Fibroblast of the aortic adventitia (primary cell): ENCODE measurements around the gene PSMB3. TPM values are rescaled to one million over a fixed set of nuclear protein-coding genes. Genes with fewer than 3 reads are reported as not detected.

Experiments
- DNase-seq: peaks from one replicate; pipeline ENCODE4 v3.0.0-alpha.2; 2010; ENCODE audit warnings: low read depth
- H3K4me3 ChIP-seq: 2 replicates; pipeline ENCODE4 v1.5.1; 2011; ENCODE audit warnings: low read depth, mild to moderate bottlenecking, control low read depth, low read length, moderate library complexity
- CTCF ChIP-seq: IDR thresholded peaks from 2 replicates; pipeline ENCODE4 v1.5.1; 2011; ENCODE audit warnings: mild to moderate bottlenecking, low read length, control low read depth, inconsistent platforms; ENCODE audit not compliant: insufficient read depth
- total RNA-seq: library from RNA; depleted of rRNA; stranded (reverse); fragments of >200 nt; gene quantifications from 2 replicates; pipeline ENCODE4 v1.2.3, GENCODE V29; 2012; ENCODE audit warnings: low replicate concordance

The PSMB3 gene
- total RNA-seq, 1 donor = 293 TPM

GRCh38 chr17:38738007-38738662, 14.4 kb upstream of the PSMB3 start:
- no peak overlapping the region for H3K4me3 ChIP-seq
- no peak for TF ChIP-seq CTCF
- DNase-seq = no peak

GRCh38 chr17:38738686-38739085, 13.9 kb upstream of the PSMB3 start:
- H3K4me3 ChIP-seq = no peak overlapping the region
- no peak for TF ChIP-seq CTCF
- no peak for DNase-seq

GRCh38 chr17:38739305-38739704, 13.2 kb upstream of the PSMB3 start:
- no peak for DNase-seq
- no peak for TF ChIP-seq CTCF

GRCh38 chr17:38740044-38740443, 12.5 kb upstream of the PSMB3 start:
- no peak for TF ChIP-seq CTCF
- no peak overlapping the region for H3K4me3 ChIP-seq
- no peak for DNase-seq

More at GRCh38 chr17:38739305-38739704, 13.2 kb upstream of the PSMB3 start:
- H3K4me3 ChIP-seq = no peak overlapping the region

- DNase-seq = no peak
- H3K4me3 ChIP-seq = no peak overlapping the region
Observed at GRCh38 chr17:38740806-38741205, 11.7 kb upstream of the PSMB3 start.

GRCh38 chr17:38741461-38741860, 11.1 kb upstream of the PSMB3 start:
- no peak overlapping the region for H3K4me3 ChIP-seq
- no peak for DNase-seq

More at GRCh38 chr17:38740806-38741205, 11.7 kb upstream of the PSMB3 start:
- TF ChIP-seq CTCF = no peak

More at GRCh38 chr17:38741461-38741860, 11.1 kb upstream of the PSMB3 start:
- no peak for TF ChIP-seq CTCF
